Measurements from ENCODE around the gene EMCN. TPM values are rescaled to one million over a fixed set of nuclear protein-coding genes. Genes with fewer than 3 reads are reported as not detected.

The EMCN gene
- total RNA-seq, 1 donor from 2014 or later: 0.25 TPM

- Histone ChIP-seq H3K36me3 (ENCODE audit: control insufficient read depth, insufficient read depth, low read length) (no peaks in the 10 kb centered on the region), H3K27me3 (ENCODE audit: control insufficient read depth, insufficient read depth, low read length) (no peaks in the 10 kb centered on the region), H3K4me3 (ENCODE audit: low read depth, low read length) (no peak overlapping the region)
- no peak for DNase-seq (ENCODE audit: low read depth)
- no peak for TF ChIP-seq CTCF (IDR thresholded peaks at IDR 0.05; ENCODE audit: insufficient read depth, low read length, poor library complexity, severe bottlenecking)
These were observed 25.7 kb downstream of the EMCN start for GRCh38 chr4:100492129-100492528.

- TF ChIP-seq CTCF (IDR thresholded peaks at IDR 0.05; ENCODE audit: insufficient read depth, low read length, poor library complexity, severe bottlenecking): no peak
- DNase-seq (ENCODE audit: low read depth): no peak
- H3K36me3 ChIP-seq (ENCODE audit: control insufficient read depth, insufficient read depth, low read length): no peaks in the 10 kb centered on the region
These were observed 28.5 kb downstream of the EMCN start for GRCh38 chr4:100489305-100489704.

GRCh38 chr4:100486496-100486895, 31.3 kb downstream of the EMCN start:
- Histone ChIP-seq H3K4me3 (ENCODE audit: low read depth, low read length) (no peak overlapping the region), H3K36me3 (ENCODE audit: control insufficient read depth, insufficient read depth, low read length) (no peaks in the 10 kb centered on the region), H3K27me3 (ENCODE audit: control insufficient read depth, insufficient read depth, low read length) (no peaks in the 10 kb centered on the region)
- no peak for DNase-seq (ENCODE audit: low read depth)
- TF ChIP-seq CTCF (IDR thresholded peaks at IDR 0.05; ENCODE audit: insufficient read depth, low read length, poor library complexity, severe bottlenecking): no peak

More at GRCh38 chr4:100489305-100489704, 28.5 kb downstream of the EMCN start:
- no peaks in the 10 kb centered on the region for H3K27me3 ChIP-seq (ENCODE audit: control insufficient read depth, insufficient read depth, low read length)
- no peak overlapping the region for H3K4me3 ChIP-seq (ENCODE audit: low read depth, low read length)

GRCh38 chr4:100483796-100484195, 34.0 kb downstream of the EMCN start:
- TF ChIP-seq CTCF (IDR thresholded peaks at IDR 0.05; ENCODE audit: insufficient read depth, low read length, poor library complexity, severe bottlenecking): no peak
- Histone ChIP-seq H3K27me3 (ENCODE audit: control insufficient read depth, insufficient read depth, low read length) (no peaks in the 10 kb centered on the region), H3K4me3 (ENCODE audit: low read depth, low read length) (no peak overlapping the region), H3K36me3 (ENCODE audit: control insufficient read depth, insufficient read depth, low read length) (no peaks in the 10 kb centered on the region)
- DNase-seq (ENCODE audit: low read depth): no peak

- Histone ChIP-seq H3K27me3 (ENCODE audit: control insufficient read depth, insufficient read depth, low read length) (no peaks in the 10 kb centered on the region), H3K36me3 (ENCODE audit: control insufficient read depth, insufficient read depth, low read length) (no peaks in the 10 kb centered on the region), H3K4me3 (ENCODE audit: low read depth, low read length) (no peak overlapping the region)
- TF ChIP-seq CTCF (IDR thresholded peaks at IDR 0.05; ENCODE audit: insufficient read depth, low read length, poor library complexity, severe bottlenecking): no peak
- DNase-seq (ENCODE audit: low read depth): no peak
These were observed 37.9 kb downstream of the EMCN start for GRCh38 chr4:100479971-100480370.

GRCh38 chr4:100469555-100469954, 48.3 kb downstream of the EMCN start:
- no peak overlapping the region for H3K4me3 ChIP-seq (ENCODE audit: low read depth, low read length)
- no peak for DNase-seq (ENCODE audit: low read depth)
- TF ChIP-seq CTCF (IDR thresholded peaks at IDR 0.05; ENCODE audit: insufficient read depth, low read length, poor library complexity, severe bottlenecking): no peak
- H3K27me3 ChIP-seq (ENCODE audit: control insufficient read depth, insufficient read depth, low read length): no peaks in the 10 kb centered on the region
- no peaks in the 10 kb centered on the region for H3K36me3 ChIP-seq (ENCODE audit: control insufficient read depth, insufficient read depth, low read length)

Data from kidney epithelial cell (primary cell).